Neural progenitor cell (in vitro differentiated cells): Measurements from ENCODE around the gene C1orf21.

Source experiments
- EZH2 ChIP-seq: fragments of 200-600 bp; sonication (generic); IDR thresholded peaks from 2 replicates; pipeline ENCODE4 v1.6.1; 2017; ENCODE audit warnings: antibody characterized with exemption, mild to moderate bottlenecking, moderate library complexity
- EZH2phosphoT487 ChIP-seq: fragments of 200-600 bp; sonication (generic); IDR thresholded peaks from 2 replicates; pipeline ENCODE4 v1.6.1; 2017; ENCODE audit warnings: antibody characterized with exemption
- TF ChIP-seq, protein P1 (sequence below): fragments of 200-600 bp; sonication (generic); IDR thresholded peaks from 2 replicates; pipeline ENCODE4 v1.5.1; 2017; ENCODE audit warnings: antibody characterized with exemption, mild to moderate bottlenecking

- TF ChIP-seq, protein P1, sequence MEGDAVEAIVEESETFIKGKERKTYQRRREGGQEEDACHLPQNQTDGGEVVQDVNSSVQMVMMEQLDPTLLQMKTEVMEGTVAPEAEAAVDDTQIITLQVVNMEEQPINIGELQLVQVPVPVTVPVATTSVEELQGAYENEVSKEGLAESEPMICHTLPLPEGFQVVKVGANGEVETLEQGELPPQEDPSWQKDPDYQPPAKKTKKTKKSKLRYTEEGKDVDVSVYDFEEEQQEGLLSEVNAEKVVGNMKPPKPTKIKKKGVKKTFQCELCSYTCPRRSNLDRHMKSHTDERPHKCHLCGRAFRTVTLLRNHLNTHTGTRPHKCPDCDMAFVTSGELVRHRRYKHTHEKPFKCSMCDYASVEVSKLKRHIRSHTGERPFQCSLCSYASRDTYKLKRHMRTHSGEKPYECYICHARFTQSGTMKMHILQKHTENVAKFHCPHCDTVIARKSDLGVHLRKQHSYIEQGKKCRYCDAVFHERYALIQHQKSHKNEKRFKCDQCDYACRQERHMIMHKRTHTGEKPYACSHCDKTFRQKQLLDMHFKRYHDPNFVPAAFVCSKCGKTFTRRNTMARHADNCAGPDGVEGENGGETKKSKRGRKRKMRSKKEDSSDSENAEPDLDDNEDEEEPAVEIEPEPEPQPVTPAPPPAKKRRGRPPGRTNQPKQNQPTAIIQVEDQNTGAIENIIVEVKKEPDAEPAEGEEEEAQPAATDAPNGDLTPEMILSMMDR: no peak
- TF ChIP-seq EZH2phosphoT487 (no peak), EZH2 (no peak)
Measured at GRCh38 chr1:184621260-184621659, 234.4 kb downstream of the C1orf21 start.
